Measurements from ENCODE around the gene TM4SF20. TPM values are rescaled to one million over a fixed set of nuclear protein-coding genes. Genes with fewer than 3 reads are reported as not detected.

TM4SF20 gene
- total and polyA plus RNA-seq, 2 experiments from 2014 or later = not detected

DNA sequence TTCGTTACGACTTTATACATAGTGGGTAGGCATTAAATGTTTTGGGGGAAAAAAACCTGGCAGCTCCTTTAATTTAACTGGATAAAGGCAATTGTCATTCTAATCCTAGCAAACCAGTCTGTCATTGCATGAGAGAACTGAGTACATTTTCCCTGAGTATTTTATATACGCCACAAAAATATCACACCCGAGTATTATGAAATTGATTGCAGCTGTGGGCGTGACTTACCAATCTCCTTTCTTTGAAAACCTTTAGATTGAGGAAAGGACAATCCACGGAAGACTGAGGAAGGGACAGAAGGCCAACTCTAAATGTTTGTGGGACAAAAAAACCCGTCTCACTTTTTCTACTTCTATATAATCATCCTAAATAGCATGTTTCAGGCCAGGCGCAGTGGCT lies 9.0 kb downstream of the TM4SF20 start (continued):
- TF ChIP-seq, protein P1, sequence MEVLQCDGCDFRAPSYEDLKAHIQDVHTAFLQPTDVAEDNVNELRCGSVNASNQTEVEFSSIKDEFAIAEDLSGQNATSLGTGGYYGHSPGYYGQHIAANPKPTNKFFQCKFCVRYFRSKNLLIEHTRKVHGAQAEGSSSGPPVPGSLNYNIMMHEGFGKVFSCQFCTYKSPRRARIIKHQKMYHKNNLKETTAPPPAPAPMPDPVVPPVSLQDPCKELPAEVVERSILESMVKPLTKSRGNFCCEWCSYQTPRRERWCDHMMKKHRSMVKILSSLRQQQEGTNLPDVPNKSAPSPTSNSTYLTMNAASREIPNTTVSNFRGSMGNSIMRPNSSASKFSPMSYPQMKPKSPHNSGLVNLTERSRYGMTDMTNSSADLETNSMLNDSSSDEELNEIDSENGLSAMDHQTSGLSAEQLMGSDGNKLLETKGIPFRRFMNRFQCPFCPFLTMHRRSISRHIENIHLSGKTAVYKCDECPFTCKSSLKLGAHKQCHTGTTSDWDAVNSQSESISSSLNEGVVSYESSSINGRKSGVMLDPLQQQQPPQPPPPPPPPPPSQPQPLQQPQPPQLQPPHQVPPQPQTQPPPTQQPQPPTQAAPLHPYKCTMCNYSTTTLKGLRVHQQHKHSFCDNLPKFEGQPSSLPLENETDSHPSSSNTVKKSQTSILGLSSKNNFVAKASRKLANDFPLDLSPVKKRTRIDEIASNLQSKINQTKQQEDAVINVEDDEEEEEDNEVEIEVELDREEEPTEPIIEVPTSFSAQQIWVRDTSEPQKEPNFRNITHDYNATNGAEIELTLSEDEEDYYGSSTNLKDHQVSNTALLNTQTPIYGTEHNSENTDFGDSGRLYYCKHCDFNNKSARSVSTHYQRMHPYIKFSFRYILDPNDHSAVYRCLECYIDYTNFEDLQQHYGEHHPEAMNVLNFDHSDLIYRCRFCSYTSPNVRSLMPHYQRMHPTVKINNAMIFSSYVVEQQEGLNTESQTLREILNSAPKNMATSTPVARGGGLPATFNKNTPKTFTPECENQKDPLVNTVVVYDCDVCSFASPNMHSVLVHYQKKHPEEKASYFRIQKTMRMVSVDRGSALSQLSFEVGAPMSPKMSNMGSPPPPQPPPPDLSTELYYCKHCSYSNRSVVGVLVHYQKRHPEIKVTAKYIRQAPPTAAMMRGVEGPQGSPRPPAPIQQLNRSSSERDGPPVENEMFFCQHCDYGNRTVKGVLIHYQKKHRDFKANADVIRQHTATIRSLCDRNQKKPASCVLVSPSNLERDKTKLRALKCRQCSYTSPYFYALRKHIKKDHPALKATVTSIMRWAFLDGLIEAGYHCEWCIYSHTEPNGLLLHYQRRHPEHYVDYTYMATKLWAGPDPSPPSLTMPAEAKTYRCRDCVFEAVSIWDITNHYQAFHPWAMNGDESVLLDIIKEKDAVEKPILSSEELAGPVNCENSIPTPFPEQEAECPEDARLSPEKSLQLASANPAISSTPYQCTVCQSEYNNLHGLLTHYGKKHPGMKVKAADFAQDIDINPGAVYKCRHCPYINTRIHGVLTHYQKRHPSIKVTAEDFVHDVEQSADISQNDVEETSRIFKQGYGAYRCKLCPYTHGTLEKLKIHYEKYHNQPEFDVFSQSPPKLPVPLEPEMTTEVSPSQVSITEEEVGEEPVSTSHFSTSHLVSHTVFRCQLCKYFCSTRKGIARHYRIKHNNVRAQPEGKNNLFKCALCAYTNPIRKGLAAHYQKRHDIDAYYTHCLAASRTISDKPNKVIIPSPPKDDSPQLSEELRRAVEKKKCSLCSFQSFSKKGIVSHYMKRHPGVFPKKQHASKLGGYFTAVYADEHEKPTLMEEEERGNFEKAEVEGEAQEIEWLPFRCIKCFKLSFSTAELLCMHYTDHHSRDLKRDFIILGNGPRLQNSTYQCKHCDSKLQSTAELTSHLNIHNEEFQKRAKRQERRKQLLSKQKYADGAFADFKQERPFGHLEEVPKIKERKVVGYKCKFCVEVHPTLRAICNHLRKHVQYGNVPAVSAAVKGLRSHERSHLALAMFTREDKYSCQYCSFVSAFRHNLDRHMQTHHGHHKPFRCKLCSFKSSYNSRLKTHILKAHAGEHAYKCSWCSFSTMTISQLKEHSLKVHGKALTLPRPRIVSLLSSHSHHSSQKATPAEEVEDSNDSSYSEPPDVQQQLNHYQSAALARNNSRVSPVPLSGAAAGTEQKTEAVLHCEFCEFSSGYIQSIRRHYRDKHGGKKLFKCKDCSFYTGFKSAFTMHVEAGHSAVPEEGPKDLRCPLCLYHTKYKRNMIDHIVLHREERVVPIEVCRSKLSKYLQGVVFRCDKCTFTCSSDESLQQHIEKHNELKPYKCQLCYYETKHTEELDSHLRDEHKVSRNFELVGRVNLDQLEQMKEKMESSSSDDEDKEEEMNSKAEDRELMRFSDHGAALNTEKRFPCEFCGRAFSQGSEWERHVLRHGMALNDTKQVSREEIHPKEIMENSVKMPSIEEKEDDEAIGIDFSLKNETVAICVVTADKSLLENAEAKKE (CRISPR knock-in tag; IDR thresholded peaks at IDR 0.05) = no peak
- TF ChIP-seq ZNF114 (CRISPR knock-in tag; IDR thresholded peaks at IDR 0.05) (no peak), POLR2AphosphoS5 (IDR thresholded peaks at IDR 0.05; ENCODE audit: low read depth) (no peak), EZH2 (IDR thresholded peaks at IDR 0.05; ENCODE audit: low read depth, unreplicated experiment) (no peak)
- TF ChIP-seq, protein P2, sequence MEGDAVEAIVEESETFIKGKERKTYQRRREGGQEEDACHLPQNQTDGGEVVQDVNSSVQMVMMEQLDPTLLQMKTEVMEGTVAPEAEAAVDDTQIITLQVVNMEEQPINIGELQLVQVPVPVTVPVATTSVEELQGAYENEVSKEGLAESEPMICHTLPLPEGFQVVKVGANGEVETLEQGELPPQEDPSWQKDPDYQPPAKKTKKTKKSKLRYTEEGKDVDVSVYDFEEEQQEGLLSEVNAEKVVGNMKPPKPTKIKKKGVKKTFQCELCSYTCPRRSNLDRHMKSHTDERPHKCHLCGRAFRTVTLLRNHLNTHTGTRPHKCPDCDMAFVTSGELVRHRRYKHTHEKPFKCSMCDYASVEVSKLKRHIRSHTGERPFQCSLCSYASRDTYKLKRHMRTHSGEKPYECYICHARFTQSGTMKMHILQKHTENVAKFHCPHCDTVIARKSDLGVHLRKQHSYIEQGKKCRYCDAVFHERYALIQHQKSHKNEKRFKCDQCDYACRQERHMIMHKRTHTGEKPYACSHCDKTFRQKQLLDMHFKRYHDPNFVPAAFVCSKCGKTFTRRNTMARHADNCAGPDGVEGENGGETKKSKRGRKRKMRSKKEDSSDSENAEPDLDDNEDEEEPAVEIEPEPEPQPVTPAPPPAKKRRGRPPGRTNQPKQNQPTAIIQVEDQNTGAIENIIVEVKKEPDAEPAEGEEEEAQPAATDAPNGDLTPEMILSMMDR (conservative IDR thresholded peaks at IDR 0.05; ENCODE audit: low read depth in 2 of 2) = no peak

- Histone ChIP-seq H4K20me1 (replicated peaks; ENCODE audit: insufficient read depth) (no peaks in the 10 kb centered on the region), H3K4me1 (ENCODE audit: insufficient read depth) (no peaks in the 10 kb centered on the region), H3K27ac (ENCODE audit: low read depth) (no peak overlapping the region), H3K36me3 (ENCODE audit: insufficient read depth) (no peaks in the 10 kb centered on the region), H3K4me2 (no peak overlapping the region), H2AFZ (no peak overlapping the region), H3K27me3 (ENCODE audit: insufficient read depth) (no peaks in the 10 kb centered on the region), H3F3A (replicated peaks; ENCODE audit: low read depth) (no peaks in the 10 kb centered on the region), H3K4me3 (no peak overlapping the region), H3K79me2 (replicated peaks; ENCODE audit: insufficient read depth) (no peaks in the 10 kb centered on the region), H3K9me2 (ENCODE audit: insufficient read depth) (no peaks in the 10 kb centered on the region)
- ATAC-seq (no peak), DNase-seq (ENCODE audit: low spot score) (no peak)
- Mint-ChIP-seq H3K27me3 (ENCODE audit: insufficient read depth, low read depth, poor library complexity) (no peaks in the 10 kb centered on the region), H3K4me1 (no peaks in the 10 kb centered on the region), H3K9me3 (no peaks in the 10 kb centered on the region; the same call in 2 of the 3 replicates), H3K4me3 (no peak overlapping the region), H3K36me3 (ENCODE audit: low read depth) (no peaks in the 10 kb centered on the region), H3K27ac (no peak overlapping the region)
- TF ChIP-seq, protein P2 (conservative IDR thresholded peaks at IDR 0.05; ENCODE audit: low read depth in 2 of 2) = no peak
- TF ChIP-seq NANOG (IDR thresholded peaks at IDR 0.05; ENCODE audit: borderline replicate concordance) = no peak
- no peak for TF ChIP-seq STAT1 (IDR thresholded peaks at IDR 0.05; ENCODE audit: unreplicated experiment)
- no peak for TF ChIP-seq ETS1 (IDR thresholded peaks at IDR 0.05)
- no peak for TF ChIP-seq CREB1 (CRISPR knock-in tag; IDR thresholded peaks at IDR 0.05; ENCODE audit: low read depth)
- no peak for TF ChIP-seq ZNF331 (CRISPR knock-in tag; IDR thresholded peaks at IDR 0.05; ENCODE audit: low read depth)
Observed at GRCh38 chr2:227368574-227368973, 10.5 kb downstream of the TM4SF20 start.
